ENCODE results near the gene USP2.

Gene USP2, protein sequence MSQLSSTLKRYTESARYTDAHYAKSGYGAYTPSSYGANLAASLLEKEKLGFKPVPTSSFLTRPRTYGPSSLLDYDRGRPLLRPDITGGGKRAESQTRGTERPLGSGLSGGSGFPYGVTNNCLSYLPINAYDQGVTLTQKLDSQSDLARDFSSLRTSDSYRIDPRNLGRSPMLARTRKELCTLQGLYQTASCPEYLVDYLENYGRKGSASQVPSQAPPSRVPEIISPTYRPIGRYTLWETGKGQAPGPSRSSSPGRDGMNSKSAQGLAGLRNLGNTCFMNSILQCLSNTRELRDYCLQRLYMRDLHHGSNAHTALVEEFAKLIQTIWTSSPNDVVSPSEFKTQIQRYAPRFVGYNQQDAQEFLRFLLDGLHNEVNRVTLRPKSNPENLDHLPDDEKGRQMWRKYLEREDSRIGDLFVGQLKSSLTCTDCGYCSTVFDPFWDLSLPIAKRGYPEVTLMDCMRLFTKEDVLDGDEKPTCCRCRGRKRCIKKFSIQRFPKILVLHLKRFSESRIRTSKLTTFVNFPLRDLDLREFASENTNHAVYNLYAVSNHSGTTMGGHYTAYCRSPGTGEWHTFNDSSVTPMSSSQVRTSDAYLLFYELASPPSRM

DNA sequence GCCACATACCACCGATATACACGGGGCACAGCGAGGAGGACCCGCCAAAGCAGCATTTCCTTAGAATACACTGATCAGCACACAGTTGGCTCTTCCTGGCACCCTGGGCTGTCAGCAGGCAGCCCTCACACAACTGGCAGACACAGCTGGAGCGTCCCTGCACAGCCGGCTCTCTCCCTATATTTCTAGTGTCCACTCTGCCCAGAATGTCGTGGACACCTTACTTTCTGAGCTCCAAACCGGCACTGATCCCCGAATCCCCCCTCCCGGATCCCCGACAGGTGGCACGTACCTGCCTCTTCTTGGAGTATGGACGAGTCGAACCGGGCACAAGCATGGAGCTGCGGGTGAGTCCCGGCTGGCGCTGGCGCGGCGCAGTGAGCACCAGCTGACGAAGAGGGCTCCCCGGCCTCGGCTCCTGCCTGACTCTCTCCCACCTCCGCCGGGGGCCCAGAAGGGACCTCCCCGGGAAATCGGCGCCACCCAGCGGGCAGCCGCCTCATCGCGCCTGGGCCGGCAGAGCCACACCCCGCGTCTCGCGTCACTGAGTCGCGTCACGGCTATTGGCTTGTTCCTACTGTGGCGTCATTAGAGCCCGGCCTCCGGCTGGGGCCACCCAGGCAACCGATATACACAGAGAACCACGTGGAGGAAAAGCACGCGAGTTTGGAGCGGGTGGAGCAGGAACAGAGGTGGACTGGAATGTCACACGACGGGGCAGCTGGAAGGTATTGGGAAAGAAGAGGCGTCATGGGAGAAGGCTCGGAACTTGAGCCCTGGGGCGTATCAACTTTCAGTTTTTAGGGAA is at the start of gene USP2:
Gene USP2 (minus strand): TSS at position 510 of the 808 bp plus-strand sequence. CDS start 8,210 bp downstream, outside the sequence.
- DNase-seq (ENCODE audit: low read depth), result peak; percentile 95

DNA sequence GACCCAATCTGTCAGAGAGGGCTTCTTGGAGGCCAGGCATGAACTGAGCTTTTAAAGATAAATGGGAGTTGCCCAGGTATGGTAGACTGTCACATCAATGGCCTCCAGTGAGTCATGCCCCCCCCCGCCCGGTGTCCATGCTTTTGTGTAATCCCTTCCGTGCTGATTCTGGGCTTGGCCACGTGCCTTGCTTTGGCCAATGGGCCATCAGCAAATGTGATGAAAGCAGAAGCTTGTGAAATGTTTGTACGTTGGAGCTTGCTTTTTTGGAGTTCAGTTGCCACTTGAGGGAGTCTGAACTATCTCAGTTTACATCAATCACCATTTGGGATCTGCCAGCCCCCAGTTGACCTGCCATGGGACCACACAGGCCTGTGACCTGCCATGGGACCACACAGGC is 45.8 kb upstream of the USP2 start:
- DNase-seq (ENCODE audit: low read depth), result no peak

DNA sequence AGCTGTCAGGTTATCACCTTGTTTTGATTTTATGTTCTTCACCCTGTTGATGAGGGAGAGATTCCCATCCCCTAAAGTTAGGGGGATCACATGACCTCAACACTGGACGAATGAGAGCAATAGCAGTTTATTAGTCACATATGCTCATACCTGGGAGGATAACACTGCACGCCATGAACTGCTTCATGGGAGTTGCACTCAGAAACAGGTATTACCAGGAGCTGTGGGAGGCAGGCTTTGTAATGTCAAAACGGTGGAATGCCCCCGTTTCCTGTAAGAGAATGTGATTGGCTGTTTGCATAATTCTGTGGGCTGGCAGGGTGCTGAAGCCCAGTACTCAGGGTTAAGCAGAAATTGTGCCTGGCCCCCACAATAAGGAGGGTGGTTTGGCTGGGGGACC is 44.7 kb upstream of the USP2 start:
- DNase-seq (ENCODE audit: low read depth), result no peak

DNA sequence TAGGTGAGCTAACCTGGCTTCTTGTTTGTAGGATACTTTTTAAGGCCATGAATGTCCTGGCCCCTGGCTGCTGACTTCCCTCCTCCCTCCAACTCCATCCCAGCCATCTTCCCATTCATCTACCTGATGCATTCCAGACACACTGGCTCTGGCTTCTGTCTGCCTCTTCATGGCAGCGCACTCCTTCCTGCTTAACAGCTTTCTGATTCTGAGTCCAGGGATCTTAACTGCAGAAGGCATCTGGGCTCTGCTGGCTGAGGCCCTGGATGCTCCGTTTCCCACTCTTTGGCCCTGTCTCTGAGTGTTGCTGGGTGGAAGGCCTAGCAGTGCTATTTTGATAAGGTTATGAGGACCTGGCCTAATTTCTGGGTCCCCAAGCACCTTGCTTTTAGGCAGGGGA is 43.3 kb upstream of the USP2 start:
- no peak for DNase-seq (ENCODE audit: low read depth)

DNA sequence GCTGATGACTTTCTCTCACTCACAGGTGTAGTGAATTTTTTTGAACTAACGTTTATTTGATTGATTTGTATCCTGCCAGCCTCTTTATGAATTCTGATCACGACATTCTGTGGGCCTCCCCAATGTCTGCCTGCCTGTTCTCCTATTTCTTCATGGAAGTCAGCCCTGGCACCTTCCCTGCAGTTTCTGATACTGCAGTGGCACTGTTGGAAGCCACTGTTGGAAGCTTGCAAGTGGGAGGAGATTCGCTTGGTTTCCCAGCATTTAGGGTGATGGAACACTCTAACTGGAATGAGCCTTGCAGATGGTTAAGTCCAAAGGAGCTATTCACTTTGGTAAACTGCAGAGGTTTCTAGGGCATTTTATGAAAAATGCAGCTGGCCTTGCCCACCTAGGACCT is 42.8 kb upstream of the USP2 start:
- DNase-seq (ENCODE audit: low read depth), result no peak

DNA sequence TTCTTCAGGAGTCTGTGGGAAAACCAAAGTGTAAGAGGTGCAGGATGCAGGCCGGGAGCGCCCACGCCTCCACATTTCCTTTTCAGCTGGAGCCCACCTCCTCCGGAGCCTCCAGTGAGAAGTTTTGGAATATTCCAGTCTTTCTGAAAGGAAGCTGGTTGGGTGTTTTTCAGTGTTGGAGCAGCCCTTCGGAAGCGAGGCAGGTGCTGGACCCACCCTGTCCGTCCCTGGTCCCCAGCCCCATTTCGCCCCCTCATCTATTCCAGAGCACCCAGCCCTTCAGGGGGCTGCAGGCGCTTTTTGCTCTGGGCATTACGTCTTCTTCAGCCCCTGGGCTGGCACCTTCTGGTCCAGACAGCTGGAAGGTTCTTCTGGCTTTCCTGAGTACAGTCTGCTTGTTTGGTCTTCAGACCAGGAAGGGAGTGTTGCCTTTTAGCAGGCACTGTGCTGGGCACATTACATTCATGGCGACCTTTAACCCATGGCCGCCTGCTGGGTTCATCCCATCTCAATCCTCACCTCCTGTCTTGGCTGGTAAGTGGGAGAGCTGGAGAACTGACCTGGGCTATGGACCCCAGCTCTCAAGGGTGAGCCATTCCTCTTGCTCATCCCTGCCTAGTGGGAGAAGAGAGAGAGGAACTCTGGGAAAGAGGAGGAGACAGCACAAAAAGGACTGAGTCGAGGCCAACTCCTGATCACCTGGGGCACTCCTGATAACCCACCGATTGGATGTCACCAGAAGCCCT is 42.2 kb upstream of the USP2 start:
- DNase-seq (ENCODE audit: low read depth), result no peak

DNA sequence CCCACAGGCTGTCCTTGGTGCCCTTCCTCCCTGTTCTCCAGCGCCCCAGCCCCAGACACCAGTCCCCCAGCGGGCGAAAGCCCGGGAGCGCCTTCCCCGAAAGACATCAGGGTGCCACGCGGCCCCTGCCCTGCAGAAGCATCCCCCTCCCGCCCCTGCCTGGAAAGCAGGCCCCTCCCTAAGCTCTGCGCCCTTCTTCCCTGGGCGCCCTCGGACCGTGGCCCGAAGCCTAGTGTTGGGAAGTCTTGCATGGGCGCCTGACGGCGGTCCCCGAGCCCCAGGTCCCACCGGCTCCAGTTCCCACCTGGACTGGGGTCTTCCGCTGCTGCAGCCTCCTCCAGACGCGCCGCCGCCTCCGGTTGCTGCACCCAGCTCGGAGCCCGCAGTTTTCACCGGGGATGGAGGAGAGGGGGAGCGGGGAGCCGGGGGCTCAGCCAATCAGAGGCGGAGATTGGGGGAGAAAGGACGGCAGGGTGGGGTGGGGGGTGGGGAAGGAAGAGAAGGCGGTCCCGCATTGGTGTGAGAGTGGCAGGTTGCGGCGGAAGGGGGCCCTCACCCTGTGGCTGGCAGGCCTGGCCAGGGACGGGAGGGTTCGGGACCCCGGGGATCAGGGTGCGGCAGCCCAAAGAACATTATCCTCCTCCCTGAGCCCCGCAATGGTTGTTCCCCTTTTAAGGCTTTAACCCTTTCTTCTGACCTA is 41.5 kb upstream of the USP2 start, which contains the start of gene THY1:
Gene THY1 (minus strand): TSS at position 364 of the 700 bp plus-strand sequence. CDS start 2,267 bp downstream, outside the sequence.
- no peak for DNase-seq (ENCODE audit: low read depth)

DNA sequence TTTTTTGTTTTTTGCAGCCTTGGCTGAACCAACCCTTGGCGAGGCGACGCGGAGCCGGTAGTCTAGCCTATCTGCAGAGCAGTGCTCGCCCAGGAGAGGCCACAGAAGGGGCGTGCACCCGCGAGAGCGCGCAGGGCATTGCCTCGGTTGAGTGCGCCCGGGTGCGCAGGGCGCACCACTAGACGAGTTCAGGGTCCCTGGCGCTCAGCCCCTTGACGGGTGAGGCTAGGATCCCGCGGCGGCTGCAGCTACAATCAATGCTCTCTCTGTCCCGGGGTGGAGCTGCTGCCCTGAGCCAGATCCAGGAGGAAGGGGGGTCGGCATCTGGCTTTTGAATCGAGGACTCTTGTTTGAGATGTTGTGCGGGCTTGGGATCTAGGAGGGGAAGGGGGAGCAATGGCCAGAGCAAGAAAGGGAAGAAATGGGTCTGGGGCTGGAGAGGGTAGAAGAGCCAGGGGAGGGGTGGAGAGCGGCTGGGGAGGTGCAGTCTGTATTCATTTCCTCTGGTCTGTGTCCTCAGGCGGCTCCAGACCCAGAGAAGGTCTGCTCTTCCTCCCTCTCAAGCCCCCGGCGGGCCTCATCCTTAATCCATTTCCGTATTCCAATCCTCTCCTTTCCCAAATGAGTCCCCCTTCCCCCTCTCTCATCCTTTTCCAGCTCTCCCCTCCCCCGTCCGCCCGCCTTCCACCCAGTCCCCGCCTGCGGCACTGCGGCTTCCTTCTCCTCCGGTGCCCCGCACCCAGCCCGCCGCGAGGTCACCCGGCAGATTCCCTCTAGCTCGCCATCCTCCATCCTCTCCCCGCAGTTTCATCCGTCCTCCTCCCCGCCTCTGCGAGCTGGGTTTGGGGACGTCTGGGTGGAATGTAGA is 40.7 kb upstream of the USP2 start:
- no peak for DNase-seq (ENCODE audit: low read depth)

DNA sequence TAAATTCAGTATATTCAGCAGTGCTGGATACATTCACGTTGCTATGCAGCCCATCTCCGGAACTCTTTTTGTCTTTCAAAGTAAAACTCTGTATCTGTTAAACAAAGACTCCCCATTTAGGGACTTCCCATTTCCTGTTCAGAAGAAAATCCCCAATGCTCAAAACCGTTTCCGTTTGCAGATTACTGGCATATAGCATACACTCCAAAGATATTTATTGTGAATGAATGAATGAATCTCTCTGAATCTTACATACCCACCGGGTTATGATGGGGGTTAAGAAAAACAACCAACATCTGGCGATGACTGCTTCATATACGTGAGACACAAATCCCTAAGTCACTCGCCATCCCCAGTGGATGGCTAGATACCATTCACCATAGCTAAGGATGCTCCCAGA is 39.9 kb upstream of the USP2 start:
- DNase-seq (ENCODE audit: low read depth), result no peak

DNA sequence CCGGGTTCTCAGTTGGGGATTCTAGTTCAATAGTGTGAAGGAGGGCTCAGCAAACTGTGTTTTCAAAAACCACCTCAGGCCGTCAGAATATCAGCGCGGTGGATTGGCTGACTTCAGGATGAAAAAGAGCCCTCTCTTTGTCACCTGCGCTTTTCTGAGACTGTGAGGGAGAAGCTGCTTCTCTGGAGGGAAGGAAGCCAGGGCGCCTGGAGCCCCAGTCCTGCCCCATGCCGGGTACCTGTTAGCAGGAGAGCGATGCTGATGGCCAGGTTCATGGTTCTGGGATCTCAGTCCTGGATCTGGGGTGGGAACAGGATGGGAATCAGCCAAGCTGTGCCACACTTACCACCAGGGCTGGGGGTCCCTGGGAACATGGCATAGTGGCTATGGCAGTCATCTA is 39.1 kb upstream of the USP2 start:
- DNase-seq (ENCODE audit: low read depth), result no peak

DNA sequence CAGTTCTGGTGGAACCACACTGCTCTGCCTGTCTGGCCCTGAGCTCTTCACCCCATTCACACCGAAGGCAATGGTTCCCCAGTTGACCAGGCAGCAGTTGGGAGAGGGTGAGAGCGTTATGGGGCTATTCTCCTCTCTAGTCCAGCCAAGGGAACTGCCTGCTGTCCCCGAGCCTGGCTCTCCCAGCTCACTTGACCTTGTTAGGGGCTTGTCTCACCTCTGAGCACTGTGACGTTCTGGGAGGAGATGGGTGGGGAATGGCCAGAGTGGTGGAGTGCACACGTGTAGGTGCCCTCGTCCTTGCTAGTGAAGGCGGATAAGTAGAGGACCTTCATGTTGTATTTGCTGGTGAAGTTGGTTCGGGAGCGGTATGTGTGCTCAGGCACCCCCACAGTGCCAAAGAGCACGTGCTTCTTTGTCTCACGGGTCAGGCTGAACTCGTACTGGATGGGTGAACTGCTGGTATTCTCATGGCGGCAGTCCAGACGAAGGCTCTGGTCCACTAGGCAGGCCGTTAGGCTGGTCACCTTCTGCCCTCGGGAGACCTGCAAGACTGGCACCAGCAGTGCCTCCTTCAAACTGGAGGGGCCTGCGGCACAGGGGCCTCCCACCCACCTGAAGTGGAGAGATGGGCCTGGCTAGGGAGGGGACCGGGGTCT is 38.5 kb upstream of the USP2 start:
- no peak for DNase-seq (ENCODE audit: low read depth)

DNA sequence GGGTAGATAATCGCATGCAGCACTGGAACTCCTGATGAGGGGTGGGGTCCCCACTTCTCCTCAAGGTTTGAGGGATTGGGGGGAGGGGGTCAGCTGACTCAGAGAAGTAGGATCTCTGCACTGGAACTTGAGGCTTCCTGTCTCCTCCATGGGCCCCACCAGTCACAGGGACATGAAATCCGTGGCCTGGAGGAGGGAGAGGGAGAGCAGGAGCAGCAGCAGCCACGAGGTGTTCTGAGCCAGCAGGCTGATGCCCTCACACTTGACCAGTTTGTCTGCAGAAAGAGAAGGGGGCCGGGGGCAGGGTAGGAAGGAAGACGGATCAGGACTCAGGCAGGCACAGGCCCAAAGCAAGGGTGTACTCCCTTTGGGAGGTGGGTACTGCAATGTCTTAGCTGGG is 37.8 kb upstream of the USP2 start:
- no peak for DNase-seq (ENCODE audit: low read depth)

DNA sequence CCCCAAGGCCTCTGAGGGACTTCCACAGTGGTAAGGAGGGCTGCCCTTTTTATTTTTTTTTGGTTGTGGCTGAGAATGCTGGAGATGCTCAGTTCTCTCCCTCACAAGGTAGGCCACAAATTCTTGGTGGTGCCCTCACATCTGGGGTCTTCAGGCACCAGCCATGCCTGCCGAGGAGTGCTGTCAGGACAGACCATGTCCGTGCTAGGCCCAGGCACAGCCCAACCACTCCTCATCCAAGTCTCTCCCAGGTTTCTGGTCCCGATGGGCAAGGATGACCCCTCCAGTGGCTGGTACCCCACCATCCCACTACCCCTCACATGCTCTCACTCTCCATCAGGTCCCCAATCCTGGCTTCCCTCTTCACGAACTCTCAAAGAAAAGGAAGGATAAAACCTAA is 37.3 kb upstream of the USP2 start:
- no peak for DNase-seq (ENCODE audit: low read depth)

DNA sequence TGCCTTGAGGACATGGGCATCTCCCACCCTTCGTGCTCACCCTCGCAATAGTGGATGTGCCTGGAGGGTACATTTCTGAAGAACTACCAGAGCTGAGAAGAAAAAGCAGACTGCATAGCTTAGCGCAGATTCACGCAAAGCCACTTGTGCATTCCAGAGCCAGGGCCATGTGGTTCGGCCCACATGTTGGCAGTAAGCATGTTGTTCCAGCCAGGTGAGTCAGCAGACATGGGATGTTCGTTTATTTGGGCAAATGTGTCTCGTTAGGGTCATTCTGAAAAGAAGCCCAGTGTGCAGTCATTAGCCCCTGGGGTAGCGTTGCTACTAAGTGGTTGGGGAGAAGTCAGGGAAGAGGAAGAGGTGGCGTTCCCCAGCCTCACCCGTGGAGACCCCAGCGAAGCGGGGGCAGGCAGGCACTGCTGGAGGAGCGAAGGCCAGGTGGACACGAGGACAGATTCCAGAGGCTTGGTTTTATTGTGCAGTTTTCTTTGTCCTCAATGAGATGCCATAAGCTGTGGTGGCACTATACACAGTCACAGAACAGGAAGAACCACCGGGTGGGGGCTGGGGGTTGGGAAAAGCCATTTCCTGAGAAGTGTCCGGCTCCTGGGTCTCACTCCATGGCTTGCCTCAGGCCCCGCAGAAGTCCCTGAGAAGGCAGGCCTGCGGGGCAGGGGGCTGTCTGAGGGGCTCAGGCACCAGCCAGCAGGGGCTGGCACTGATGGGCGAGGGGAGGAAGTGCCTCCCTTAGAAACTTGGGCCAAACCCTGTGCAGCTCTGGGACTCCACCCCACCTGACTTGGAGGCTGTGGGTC is 36.4 kb upstream of the USP2 start:
- no peak for DNase-seq (ENCODE audit: low read depth)

DNA sequence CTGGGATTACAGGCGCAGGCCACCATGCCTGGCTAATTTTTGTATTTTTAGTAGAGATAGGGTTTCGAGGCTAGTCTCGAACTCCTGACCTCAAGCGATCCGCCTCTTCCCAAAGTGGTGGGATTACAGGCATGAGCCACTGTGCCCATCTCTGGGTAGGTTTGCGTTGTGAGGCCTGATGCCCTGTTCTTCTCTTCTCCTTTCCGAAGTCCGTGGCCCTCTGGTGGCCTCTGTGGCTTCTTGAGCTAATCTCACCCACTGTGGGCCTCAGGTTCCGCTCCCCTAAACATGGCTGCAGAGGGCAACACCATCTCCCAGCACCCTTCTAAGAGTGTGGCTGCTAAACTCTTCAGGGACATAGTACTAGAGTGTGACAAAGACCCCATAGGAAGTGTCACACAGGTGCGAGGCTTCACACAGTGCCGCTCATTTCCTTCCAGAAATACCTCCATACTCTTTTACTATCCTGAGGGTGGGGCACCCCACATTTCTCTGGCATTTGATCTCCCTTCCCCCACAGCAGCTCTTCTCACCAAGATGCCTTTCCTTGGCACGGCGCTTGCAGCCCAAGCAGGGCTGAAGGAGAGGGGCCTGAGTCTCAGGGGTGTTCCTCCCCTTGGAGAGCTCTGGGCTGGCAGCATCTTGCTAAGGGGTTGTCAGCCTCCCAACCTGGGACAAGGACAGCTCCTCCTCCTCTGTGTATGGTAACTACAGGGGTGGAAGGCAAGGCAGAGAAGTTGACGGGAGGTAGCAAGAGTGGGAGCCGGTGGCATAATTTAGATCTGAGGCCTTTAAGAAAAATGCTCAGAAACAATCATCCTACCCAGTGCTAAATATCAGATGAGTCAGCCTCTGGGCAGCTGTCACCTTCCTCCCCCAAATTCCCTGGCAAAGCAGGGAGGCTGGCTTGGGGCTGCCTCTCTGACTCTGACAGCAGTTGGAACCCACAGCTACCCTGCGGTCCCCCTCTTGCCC is 35.4 kb upstream of the USP2 start:
- DNase-seq (ENCODE audit: low read depth), result no peak

DNA sequence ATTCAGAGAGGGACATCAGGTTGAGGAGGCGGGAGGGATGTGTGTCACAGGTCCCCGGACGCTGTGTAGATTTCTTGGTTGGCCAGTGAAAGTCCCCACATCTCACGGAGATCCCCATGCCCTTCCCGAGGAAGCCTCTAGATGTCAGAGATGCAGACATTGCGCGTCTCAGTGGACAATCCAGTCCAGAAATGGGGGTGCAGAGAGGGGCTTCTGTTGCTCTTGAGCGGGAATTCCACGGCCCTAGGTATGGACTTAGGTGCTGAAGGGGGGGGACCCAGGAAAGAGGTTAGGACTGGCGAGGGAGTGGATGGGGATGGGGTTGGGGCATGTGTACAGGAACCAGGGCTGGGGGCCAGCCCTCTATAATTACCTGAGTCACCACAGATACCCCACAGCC is 34.5 kb upstream of the USP2 start:
- DNase-seq (ENCODE audit: low read depth), result no peak

DNA sequence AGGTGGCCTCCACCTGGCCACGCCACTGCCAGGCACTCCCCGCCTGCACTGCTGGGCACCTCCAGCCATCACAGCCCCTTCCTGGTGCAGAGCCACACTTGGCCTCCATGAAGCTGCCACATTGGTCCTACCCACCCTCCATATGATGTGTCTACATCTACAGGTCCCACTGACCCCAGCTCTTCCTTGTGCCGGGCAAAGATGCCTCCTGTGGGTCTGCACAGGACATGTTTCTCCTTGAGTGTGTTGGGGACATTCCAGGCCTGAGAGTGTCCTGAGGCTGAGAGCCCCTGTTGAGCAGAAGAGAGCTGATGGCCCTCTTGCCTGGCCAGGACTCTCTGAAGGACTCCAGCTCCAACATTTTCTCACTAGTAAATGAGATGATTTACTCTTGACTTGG is 34.0 kb upstream of the USP2 start:
- no peak for DNase-seq (ENCODE audit: low read depth)

DNA sequence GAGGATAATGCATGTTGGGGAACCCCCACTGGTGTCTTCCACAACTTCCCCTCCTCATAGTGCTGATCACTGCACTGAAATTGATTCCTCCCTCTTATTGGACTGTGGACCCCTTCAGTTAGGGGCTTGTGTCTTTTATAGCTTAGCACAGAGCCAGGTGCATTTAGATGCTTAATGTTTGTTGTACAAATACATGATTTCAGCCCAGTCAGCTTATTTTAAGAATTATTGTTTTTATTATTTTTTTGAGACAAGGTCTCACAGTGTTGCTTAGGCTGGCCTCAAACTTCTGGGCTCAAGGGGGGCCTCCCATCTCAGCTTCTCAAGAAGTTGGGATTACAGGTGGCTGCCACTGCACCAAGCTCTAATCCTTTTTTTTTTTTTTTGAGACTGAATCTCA is 33.2 kb upstream of the USP2 start:
- DNase-seq (ENCODE audit: low read depth), result no peak
